Tibial nerve (tissue), 4 donors: ENCODE results near the gene CSNK1D. TPM values are rescaled to one million over a fixed set of nuclear protein-coding genes. Genes with fewer than 3 reads are reported as not detected.

ENCODE experiments used
- DNase-seq, 2 donors: peaks; one replicate each; pipeline ENCODE4 v3.0.0-alpha.2; 2019; ENCODE audit warnings: low spot score in 2 of 2
- H3K27ac ChIP-seq, 4 donors: fragments of 200-600 bp; sonication (generic) in 3 of 4; one replicate each; pipeline ENCODE4 v1.5.1; 2017 to 2019; ENCODE audit warnings: mild to moderate bottlenecking in 1 of 4
- H3K27me3 ChIP-seq, 2 donors: fragments of 200-600 bp; sonication (generic) in 1 of 2; one replicate each; pipeline versions ENCODE4 v1.5.1 to v1.6.0; 2017 to 2019
- H3K36me3 ChIP-seq, 3 donors: fragments of 200-600 bp; sonication (generic); one replicate each; pipeline ENCODE4 v1.5.1; 2018 to 2019
- H3K4me1 ChIP-seq, 4 donors: fragments of 200-600 bp; sonication (generic) in 3 of 4; one replicate each; pipeline ENCODE4 v1.5.1; 2017 to 2019
- H3K4me3 ChIP-seq, 4 donors: fragments of 200-600 bp; sonication (generic) in 3 of 4; one replicate each; pipeline ENCODE4 v1.5.1; 2017 to 2019; ENCODE audit warnings: mild to moderate bottlenecking in 1 of 4, moderate library complexity in 1 of 4
- H3K9me3 ChIP-seq, 4 donors: fragments of 200-600 bp; sonication (generic) in 3 of 4; one replicate each; pipeline ENCODE4 v1.5.1; 2017 to 2019
- CTCF ChIP-seq, 5 experiments: fragments of 200-600 bp in 3 of 5; fragments of 450-650 bp in 2 of 5; sonication (generic) in 3 of 5; IDR thresholded peaks; one replicate each; pipeline ENCODE4 v1.5.1; 2016 to 2019; ENCODE audit warnings: antibody characterized with exemption in 5 of 5, mild to moderate bottlenecking in 3 of 5, moderate library complexity in 2 of 5
- EP300 ChIP-seq, 2 donors: sonication (generic); formaldehyde crosslinking; IDR thresholded peaks; one replicate each; pipeline ENCODE4 v1.6.1; 2017; ENCODE audit warnings: antibody characterized with exemption in 2 of 2, mild to moderate bottlenecking in 1 of 2
- POLR2A ChIP-seq, 2 donors: fragments of 450-650 bp; IDR thresholded peaks; one replicate each; pipeline ENCODE4 v1.6.1; 2017; ENCODE audit warnings: antibody characterized with exemption in 2 of 2, mild to moderate bottlenecking in 2 of 2, moderate library complexity in 2 of 2
- WGBS, 2 donors: methylation state at CpG; one replicate each; pipeline ENCODE4 v1.1.5; 2018; 5-methylcytosine and 5-hydroxymethylcytosine counted together
- total RNA-seq, 4 donors: library from RNA; depleted of rRNA; stranded (reverse); fragments of >200 nt; gene quantifications; one replicate each; pipeline ENCODE4 v1.1.0, GENCODE V29; 2016

CSNK1D gene
- total RNA-seq, 4 donors from 2014 or later, result 93.9 to 160 (median 124) TPM

GRCh38 chr17:82205720-82206508 lies 67.6 kb downstream of the CSNK1D start:
- peaks cover 0 to 18% (median 0%) of the 10 kb centered on the region in 3 donors for H3K36me3 ChIP-seq
- 15 to 17% methylated on average over 21 of the region's 21 CpGs for WGBS, 2 donors
- TF ChIP-seq POLR2A (IDR thresholded peaks at IDR 0.05) (peak in 1 of 2 donors; percentile 24), EP300 (IDR thresholded peaks at IDR 0.05) (peak in 1 of 2 donors; percentile 56), CTCF (IDR thresholded peaks at IDR 0.05) (peak; percentile 87 to 94 (median 92))
- H3K27ac ChIP-seq, result peak overlapping the region; percentile 51 to 82 (median 73)
- no peak overlapping the region for H3K4me3 ChIP-seq
- peaks cover 0 to 18% (median 9%) of the 10 kb centered on the region in 4 donors for H3K4me1 ChIP-seq
- peak; percentile 73 to 84 for DNase-seq
- no peaks in the 10 kb centered on the region for H3K27me3 ChIP-seq
- no peaks in the 10 kb centered on the region for H3K9me3 ChIP-seq

- H3K27me3 ChIP-seq, result no peaks in the 10 kb centered on the region
- no peak overlapping the region for H3K4me3 ChIP-seq
- no peak for DNase-seq
- peak overlapping the region in 1 of 4 donors; percentile 82 for H3K27ac ChIP-seq
- H3K4me1 ChIP-seq, result peaks cover 0 to 18% (median 9%) of the 10 kb centered on the region in 4 donors
- no peak for TF ChIP-seq CTCF (IDR thresholded peaks at IDR 0.05)
- 68 to 80% methylated on average over 24 to 25 of the region's 25 CpGs for WGBS, 2 donors
- H3K36me3 ChIP-seq, result peaks cover 0 to 27% (median 0%) of the 10 kb centered on the region in 3 donors
- no peaks in the 10 kb centered on the region for H3K9me3 ChIP-seq
Measured at GRCh38 chr17:82204831-82205719, 68.4 kb downstream of the CSNK1D start.

- peaks cover 0 to 38% (median 0%) of the 10 kb centered on the region in 3 donors for H3K36me3 ChIP-seq
- H3K27ac ChIP-seq, result no peak overlapping the region
- no peak for TF ChIP-seq POLR2A (IDR thresholded peaks at IDR 0.05)
- peaks cover 0 to 18% (median 9%) of the 10 kb centered on the region in 4 donors for H3K4me1 ChIP-seq
- no peak for DNase-seq
- WGBS, 2 donors, result 90 to 91% methylated on average over 17 to 19 of the region's 19 CpGs
- no peaks in the 10 kb centered on the region for H3K9me3 ChIP-seq
- no peak overlapping the region for H3K4me3 ChIP-seq
- no peaks in the 10 kb centered on the region for H3K27me3 ChIP-seq
Measured at GRCh38 chr17:82203920-82204319, 69.6 kb downstream of the CSNK1D start.

GRCh38 chr17:82202981-82203380 lies 70.5 kb downstream of the CSNK1D start:
- no peak for DNase-seq
- Histone ChIP-seq H3K4me3 (no peak overlapping the region), H3K4me1 (peaks cover 0 to 18% (median 9%) of the 10 kb centered on the region in 4 donors), H3K9me3 (no peaks in the 10 kb centered on the region), H3K27ac (no peak overlapping the region), H3K27me3 (no peaks in the 10 kb centered on the region), H3K36me3 (peaks cover 0 to 43% (median 0%) of the 10 kb centered on the region in 3 donors)
- no peak for TF ChIP-seq POLR2A (IDR thresholded peaks at IDR 0.05)
- TF ChIP-seq EP300 (IDR thresholded peaks at IDR 0.05), result no peak
- TF ChIP-seq CTCF (IDR thresholded peaks at IDR 0.05), result no peak
- 76 to 84% methylated on average over 10 of the region's 10 CpGs for WGBS, 2 donors

- H3K27ac ChIP-seq, result no peak overlapping the region
- H3K9me3 ChIP-seq, result no peaks in the 10 kb centered on the region
- H3K36me3 ChIP-seq, result peaks cover 0 to 46% (median 0%) of the 10 kb centered on the region in 3 donors
- H3K4me1 ChIP-seq, result peaks cover 0 to 18% (median 9%) of the 10 kb centered on the region in 4 donors
- TF ChIP-seq POLR2A (IDR thresholded peaks at IDR 0.05) (no peak), EP300 (IDR thresholded peaks at IDR 0.05) (no peak)
- WGBS, 2 donors, result 90 to 93% methylated on average over 23 of the region's 23 CpGs
- H3K27me3 ChIP-seq, result no peaks in the 10 kb centered on the region
- no peak for DNase-seq
- H3K4me3 ChIP-seq, result no peak overlapping the region
Measured at GRCh38 chr17:82201498-82201910, 72.0 kb downstream of the CSNK1D start.
